NCI-H2029 (cell line): ENCODE measurements around the gene LSM3.

Experiments
- DNase-seq: peaks from one replicate; lab custom pipeline; 2025; lab: John Stamatoyannopoulos, UW

Gene LSM3

DNA sequence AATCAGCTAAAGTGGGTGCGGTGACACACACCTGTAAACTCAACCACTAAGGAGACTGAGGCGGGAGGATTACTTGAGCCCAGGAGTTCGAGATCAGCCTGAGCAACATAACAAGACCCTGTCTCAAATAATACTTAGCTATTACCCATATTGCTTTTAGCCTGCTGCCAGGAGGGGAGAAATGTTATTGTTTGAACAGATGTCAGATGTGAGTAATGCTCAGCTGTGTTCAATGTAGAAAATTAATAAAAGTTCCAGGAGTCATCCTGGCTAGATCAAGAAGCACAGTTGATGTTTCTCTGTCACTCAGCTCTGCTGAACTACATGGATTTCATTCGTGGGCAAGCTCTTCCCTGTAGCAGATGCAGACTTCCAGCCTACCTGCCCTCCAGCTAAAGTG is 22.2 kb downstream of the LSM3 start:
- DNase-seq, result no peak

DNA sequence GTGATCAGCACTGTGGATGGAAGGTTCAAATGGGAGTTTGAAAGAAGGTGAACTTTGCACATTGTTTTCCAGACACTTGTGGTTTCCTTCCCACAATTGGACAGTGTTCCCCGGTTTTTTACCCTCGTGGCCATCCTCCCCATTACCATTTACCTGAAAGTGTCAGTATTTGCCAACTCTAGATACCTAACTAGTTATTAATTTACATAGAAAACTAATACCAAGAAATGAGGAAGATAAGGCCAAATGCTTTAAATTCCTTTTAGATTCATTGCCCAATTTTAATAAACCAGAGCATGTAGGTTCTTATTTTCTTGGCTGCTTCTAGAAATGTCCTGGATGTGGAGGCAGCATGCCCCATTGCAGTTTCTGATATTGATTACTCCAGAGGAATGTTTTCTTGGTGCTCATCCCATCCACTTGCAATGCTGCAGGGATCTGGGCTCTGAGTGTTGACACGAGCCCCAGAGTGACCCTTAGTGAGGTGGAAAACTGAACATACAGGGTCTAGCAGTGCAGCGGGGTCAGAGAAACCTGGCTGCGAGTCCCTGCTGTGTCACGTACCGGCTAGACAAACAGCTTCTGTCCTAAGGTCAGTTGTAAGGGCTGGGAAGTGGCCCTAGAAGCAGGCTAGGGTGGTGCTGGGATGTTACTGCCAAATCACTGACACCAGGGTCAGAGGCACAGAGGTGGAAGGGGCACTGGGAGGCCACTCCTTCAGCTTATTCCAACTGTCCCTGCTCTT is 23.5 kb downstream of the LSM3 start:
- DNase-seq, result no peak

DNA sequence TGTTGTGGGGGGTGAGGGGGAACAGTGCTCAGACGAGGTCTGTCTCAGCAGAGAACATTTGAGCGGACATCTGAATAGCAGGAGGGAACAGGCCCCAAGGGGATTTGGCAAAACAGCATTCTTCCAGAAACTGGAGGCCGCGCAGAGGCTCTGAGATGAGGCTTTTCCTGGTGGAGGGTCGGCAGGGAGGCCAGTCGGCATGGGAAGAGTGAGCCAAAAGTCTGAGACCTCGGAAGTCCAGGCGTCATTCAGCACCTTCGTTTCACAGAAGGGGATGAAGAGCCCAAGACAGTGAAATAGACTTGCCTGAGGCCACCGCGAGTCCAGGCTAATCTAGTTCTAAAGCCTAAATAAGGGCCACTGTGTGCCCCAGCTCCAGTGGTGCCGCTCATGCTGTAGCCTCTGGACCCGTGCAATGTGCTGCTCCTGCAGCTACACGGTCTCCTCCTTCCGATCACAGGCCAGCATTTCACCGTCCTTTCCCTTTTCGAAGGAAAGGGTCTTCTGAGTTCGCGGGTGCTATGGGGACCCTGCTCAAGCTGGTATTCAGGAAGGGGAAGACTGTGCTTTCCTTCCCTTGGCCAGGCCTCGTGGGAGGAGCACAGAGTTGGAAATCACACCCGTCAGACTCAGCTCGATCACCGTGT is 24.4 kb downstream of the LSM3 start:
- DNase-seq, result no peak

- DNase-seq, result peak; percentile 51
Observed at GRCh38 chr3:14203521-14204079, 25.0 kb downstream of the LSM3 start.

- no peak for DNase-seq
Observed at GRCh38 chr3:14204515-14205284, 26.1 kb downstream of the LSM3 start.

- no peak for DNase-seq
Observed at GRCh38 chr3:14206548-14207177, 28.0 kb downstream of the LSM3 start.

- no peak for DNase-seq
Observed at GRCh38 chr3:14208168-14208567, 29.6 kb downstream of the LSM3 start.

- DNase-seq, result no peak
Observed at GRCh38 chr3:14208977-14209394, 30.4 kb downstream of the LSM3 start.

GRCh38 chr3:14209581-14210289 is 31.1 kb downstream of the LSM3 start:
- DNase-seq, result no peak

- DNase-seq, result no peak
Observed at GRCh38 chr3:14210290-14210688, 31.7 kb downstream of the LSM3 start.

- no peak for DNase-seq
Observed at GRCh38 chr3:14210843-14211594, 32.4 kb downstream of the LSM3 start.

- DNase-seq, result no peak
Observed at GRCh38 chr3:14211621-14212020, 33.0 kb downstream of the LSM3 start.

- no peak for DNase-seq
Observed at GRCh38 chr3:14212032-14212431, 33.4 kb downstream of the LSM3 start.

DNA sequence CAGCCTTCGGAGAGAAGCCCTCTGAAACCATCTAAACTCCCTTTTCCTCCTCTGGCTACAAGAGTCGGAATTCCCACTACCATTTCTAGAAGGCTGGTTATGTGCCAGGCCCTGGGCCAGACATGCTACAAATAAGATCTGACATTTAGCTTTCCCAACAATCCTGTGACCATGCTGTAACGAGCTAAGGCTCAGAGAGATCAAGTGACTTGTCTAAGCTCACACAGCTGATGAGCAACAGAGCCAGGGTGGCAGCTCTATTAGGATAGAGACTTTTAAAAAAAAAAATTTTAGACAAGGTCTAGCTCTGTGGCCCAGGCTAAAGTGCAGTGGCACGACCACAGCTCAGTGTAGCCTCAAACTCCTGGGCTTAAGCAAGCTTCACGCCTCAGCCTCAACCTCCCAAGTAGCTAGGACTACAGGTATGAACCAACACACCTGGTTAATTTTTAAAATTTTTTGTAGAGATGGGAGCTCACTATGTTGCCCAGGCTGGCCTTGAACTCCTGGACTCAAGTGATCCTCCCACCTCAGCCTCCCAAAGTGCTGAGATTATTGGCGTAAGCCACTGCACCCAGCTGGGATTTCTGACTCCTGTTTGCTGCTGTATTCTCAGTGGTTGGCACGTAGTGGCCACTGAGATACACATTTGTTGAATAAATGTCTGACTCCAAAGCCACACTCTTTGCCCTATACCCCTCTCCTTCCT is 34.6 kb downstream of the LSM3 start:
- no peak for DNase-seq

GRCh38 chr3:14214764-14215163 is 36.1 kb downstream of the LSM3 start:
- DNase-seq, result no peak

GRCh38 chr3:14216257-14217048 is 37.8 kb downstream of the LSM3 start:
- no peak for DNase-seq

GRCh38 chr3:14218355-14218754 is 39.7 kb downstream of the LSM3 start:
- no peak for DNase-seq

DNA sequence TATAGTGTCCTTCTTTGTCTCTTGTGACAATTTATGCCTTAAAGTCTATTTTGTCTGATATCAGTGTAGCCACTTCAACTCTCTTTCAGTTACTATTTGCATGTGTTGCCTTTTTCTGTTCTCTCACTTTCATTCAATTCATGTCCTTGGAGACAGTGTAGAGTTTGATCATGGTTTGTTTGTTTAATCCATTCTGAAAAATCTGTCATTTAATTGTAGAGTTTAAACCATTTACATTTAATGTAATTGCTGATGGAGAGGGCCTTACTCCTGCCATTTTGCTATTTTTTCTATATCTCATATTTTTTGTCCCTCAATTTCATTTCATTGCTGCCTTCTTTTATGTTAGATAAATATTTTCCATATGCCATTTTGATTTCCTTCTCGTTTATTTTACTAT is 42.3 kb downstream of the LSM3 start:
- DNase-seq, result no peak

DNA sequence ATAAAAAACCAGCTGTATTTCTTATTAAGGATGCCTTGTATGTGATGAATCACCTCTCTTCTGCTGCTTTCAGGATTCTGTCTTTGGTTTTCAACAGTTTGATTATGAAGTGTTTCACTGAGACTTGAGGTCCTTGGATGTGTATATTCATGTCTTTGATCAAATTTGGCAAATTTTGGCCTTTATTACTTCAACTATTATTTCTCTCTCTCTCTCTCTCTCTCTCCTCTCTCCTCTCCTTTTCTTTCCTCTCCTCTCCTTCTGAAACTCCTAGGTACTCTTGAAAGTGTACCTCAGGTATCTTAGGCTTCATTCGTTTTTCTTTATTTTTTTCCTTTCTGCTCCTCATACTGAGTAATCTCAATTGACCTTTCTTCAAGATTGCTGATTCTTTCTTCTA is 43.3 kb downstream of the LSM3 start:
- no peak for DNase-seq
